HepG2 (cell line): Measurements from ENCODE around the gene ABCB6. TPM values are rescaled to one million over a fixed set of nuclear protein-coding genes. Genes with fewer than 3 reads are reported as not detected.

ENCODE experiments used
- ATAC-seq: fragments of 200-7000 bp; cut with Tn5 transposase; 3 replicates; pipeline ENCODE4 v1.9.1; 2020; ENCODE audit warnings: mild to moderate bottlenecking, moderate library complexity
- BruUV-seq: library from RNA; stranded (reverse); fragments of 400-500 nt; replicated peaks from 2 replicates; lab custom pipeline; 2021; lab: Mats Ljungman, UMichigan
- CTCF ChIA-PET: fragments of 300-600 bp; formaldehyde crosslinking; extraction: SDS; loops from one replicate; lab custom pipeline; 2021; ENCODE audit warnings: low total read pairs, inconsistent platforms, low intra/inter-chr PET ratio; lab: Yijun Ruan, JAX
- POLR2A ChIA-PET: fragments of 350-600 bp; sonication (Branson Sonifier 250); formaldehyde crosslinking; loops from one replicate; lab custom pipeline; 2020; ENCODE audit warnings: antibody characterized with exemption, inconsistent platforms; lab: Yijun Ruan, JAX
- DNase-seq: peaks from one replicate; pipeline ENCODE4 v3.0.0-alpha.2; 2015; ENCODE audit warnings: low spot score
- FAIRE-seq: peaks from 3 replicates; lab custom pipeline; 2011; peaks lifted over from hg19 to GRCh38; lab: Jason Lieb, UNC
- H2AFZ ChIP-seq: one replicate; pipeline ENCODE4 v1.6.1; 2011; ENCODE audit warnings: low read length, inconsistent platforms
- H3K27ac ChIP-seq: fragments of 300-600 bp; 3 replicates; pipeline ENCODE4 v1.8.0; 2011; ENCODE audit warnings: mixed run types, mild to moderate bottlenecking, mixed read lengths, low read length, inconsistent platforms; ENCODE audit not compliant: insufficient read depth; ENCODE audit errors: extremely low read length
- H3K27me3 ChIP-seq, 2 experiments: fragments of 200-600 bp in 1 of 2; 2 replicates in 1 of 2; 3 replicates in 1 of 2; pipeline versions ENCODE4 v1.6.0 to v1.8.0; 2011; ENCODE audit warnings: low read length in 2 of 2, mild to moderate bottlenecking in 2 of 2, moderate library complexity in 2 of 2, inconsistent platforms in 1 of 2; ENCODE audit not compliant: insufficient read depth in 2 of 2, control insufficient read depth in 1 of 2
- H3K36me3 ChIP-seq, 2 experiments: fragments of 200-600 bp in 1 of 2; replicated peaks in 1 of 2; 2 replicates in 1 of 2; 3 replicates in 1 of 2; pipeline versions ENCODE4 v1.5.1 to v1.8.0; 2011; ENCODE audit warnings: low read length in 2 of 2, inconsistent platforms in 1 of 2; ENCODE audit not compliant: insufficient read depth in 2 of 2, control insufficient read depth in 1 of 2
- H3K4me1 ChIP-seq: 2 replicates; pipeline ENCODE4 v1.5.1; 2012; ENCODE audit warnings: low read length, inconsistent platforms; ENCODE audit not compliant: insufficient read depth
- H3K4me2 ChIP-seq: 2 replicates; pipeline ENCODE4 v1.6.0; 2011; ENCODE audit warnings: low read depth, low read length, inconsistent platforms
- H3K4me3 ChIP-seq, 3 experiments: fragments of 200-600 bp in 1 of 3; sonication (generic), shearing (Covaris generic) in 1 of 3; replicated peaks in 1 of 3; 2 replicates each; pipeline ENCODE4 v1.5.1; 2011 to 2016; ENCODE audit warnings: low read length in 3 of 3, inconsistent platforms in 2 of 3, low read depth in 2 of 3, mild to moderate bottlenecking in 2 of 3, control low read depth in 1 of 3, mixed read lengths in 1 of 3; ENCODE audit not compliant: insufficient read depth in 1 of 3
- H3K79me2 ChIP-seq: one replicate; pipeline ENCODE4 v1.6.1; 2011; ENCODE audit warnings: low read length, inconsistent platforms; ENCODE audit not compliant: insufficient read depth
- H3K9ac ChIP-seq: 2 replicates; pipeline ENCODE4 v1.6.0; 2011; ENCODE audit warnings: mild to moderate bottlenecking, low read depth, low read length, inconsistent platforms; ENCODE audit not compliant: insufficient read depth
- H3K9me3 ChIP-seq: 2 replicates; pipeline ENCODE4 v1.5.1; 2012; ENCODE audit warnings: mild to moderate bottlenecking, low read length
- H4K20me1 ChIP-seq: 2 replicates; pipeline ENCODE4 v1.6.0; 2011; ENCODE audit warnings: inconsistent platforms, mild to moderate bottlenecking, low read length, moderate library complexity; ENCODE audit not compliant: insufficient read depth
- BRD4 ChIP-seq: sonication (generic); formaldehyde crosslinking; IDR thresholded peaks from 2 replicates; pipeline ENCODE4 v1.4.0; 2020; ENCODE audit warnings: missing genetic modification reagents
- DMAP1 ChIP-seq: IDR thresholded peaks from 2 replicates; pipeline ENCODE4 v1.6.1; 2016
- DR1 ChIP-seq: sonication (generic); formaldehyde crosslinking; IDR thresholded peaks from 2 replicates; pipeline ENCODE4 v1.8.0; 2021; ENCODE audit warnings: mild to moderate bottlenecking, missing genetic modification reagents, inconsistent platforms
- ERF ChIP-seq: IDR thresholded peaks from 2 replicates; pipeline ENCODE4 v1.6.1; 2018; ENCODE audit warnings: missing biosample characterization, missing genetic modification reagents
- HOXA7 ChIP-seq: sonication (generic); formaldehyde crosslinking; IDR thresholded peaks from 2 replicates; pipeline ENCODE4 v1.8.1; 2022; ENCODE audit warnings: mild to moderate bottlenecking, missing genetic modification reagents, moderate library complexity
- ISL2 ChIP-seq: sonication (generic); formaldehyde crosslinking; IDR thresholded peaks from 2 replicates; pipeline ENCODE4 v1.5.0; 2020; ENCODE audit warnings: missing genetic modification reagents
- PTBP1 ChIP-seq: fragments of 200-400 bp; formaldehyde crosslinking; IDR thresholded peaks from 2 replicates; pipeline ENCODE4 v1.6.1; 2018; ENCODE audit warnings: low read length, low read depth; ENCODE audit not compliant: poor library complexity, severe bottlenecking
- RCOR2 ChIP-seq: IDR thresholded peaks from 2 replicates; pipeline ENCODE4 v1.6.1; 2016; ENCODE audit warnings: missing biosample characterization, missing genetic modification reagents
- SALL2 ChIP-seq: sonication (generic); formaldehyde crosslinking; IDR thresholded peaks from 2 replicates; pipeline ENCODE4 v1.8.1; 2023; ENCODE audit warnings: mild to moderate bottlenecking, missing genetic modification reagents, inconsistent platforms
- SMAD9 ChIP-seq: sonication (generic); formaldehyde crosslinking; IDR thresholded peaks from 2 replicates; pipeline ENCODE4 v1.5.1; 2020; ENCODE audit warnings: mild to moderate bottlenecking, missing genetic modification reagents
- SP140L ChIP-seq: sonication (generic); formaldehyde crosslinking; IDR thresholded peaks from 2 replicates; pipeline ENCODE4 v1.4.0; 2020; ENCODE audit warnings: missing genetic modification reagents, borderline replicate concordance
- TSC22D2 ChIP-seq: sonication (generic); formaldehyde crosslinking; IDR thresholded peaks from 2 replicates; pipeline ENCODE4 v1.5.1; 2020; ENCODE audit warnings: missing genetic modification reagents, mild to moderate bottlenecking, borderline replicate concordance
- ZBTB39 ChIP-seq: sonication (generic); formaldehyde crosslinking; IDR thresholded peaks from 2 replicates; pipeline ENCODE4 v1.5.0; 2020; ENCODE audit warnings: missing genetic modification reagents
- ZBTB7A ChIP-seq: sonication (generic); formaldehyde crosslinking; IDR thresholded peaks from 2 replicates; pipeline ENCODE4 v1.8.0; 2022; ENCODE audit warnings: mild to moderate bottlenecking, missing genetic modification reagents
- ZMAT3 ChIP-seq: sonication (generic); formaldehyde crosslinking; conservative IDR thresholded peaks from 2 replicates; pipeline ENCODE4 v1.7.0; 2021; ENCODE audit warnings: missing genetic modification reagents
- ZNF121 ChIP-seq: sonication (generic); formaldehyde crosslinking; IDR thresholded peaks from 2 replicates; pipeline ENCODE4 v1.5.0; 2020; ENCODE audit warnings: mild to moderate bottlenecking, missing genetic modification reagents
- ZNF20 ChIP-seq: sonication (generic); formaldehyde crosslinking; IDR thresholded peaks from 2 replicates; pipeline ENCODE4 v1.4.0; 2020; ENCODE audit warnings: mild to moderate bottlenecking, moderate library complexity, missing genetic modification reagents
- ZNF326 ChIP-seq: sonication (generic); formaldehyde crosslinking; IDR thresholded peaks from 2 replicates; pipeline ENCODE4 v1.4.0; 2020; ENCODE audit warnings: missing genetic modification reagents, borderline replicate concordance
- ZNF432 ChIP-seq: sonication (generic); formaldehyde crosslinking; IDR thresholded peaks from 2 replicates; pipeline ENCODE4 v1.5.0; 2020; ENCODE audit warnings: missing genetic modification reagents, mild to moderate bottlenecking, borderline replicate concordance
- ZNF512B ChIP-seq: sonication (generic); formaldehyde crosslinking; IDR thresholded peaks from 2 replicates; pipeline ENCODE4 v1.5.1; 2020; ENCODE audit warnings: missing genetic modification reagents, mild to moderate bottlenecking, borderline replicate concordance
- WGBS: methylation state at CpG from one replicate; pipeline ENCODE4 v1.1.6; 2017; ENCODE audit warnings: low lambda C conversion rate; 5-methylcytosine and 5-hydroxymethylcytosine counted together
- in situ Hi-C: cut with HindIII; loops from 2 replicates; pipeline ENCODE4 v1.10.0; 2017; ENCODE audit warnings: low pct_unique_long_range_greater_than_20kb; ENCODE audit not compliant: extremely low pct_ligation_motif_present
- intact Hi-C: fragments of 100-400 bp; cut with micrococcal nuclease; formaldehyde crosslinking; loops from one replicate; pipeline ENCODE4 v1.10.0; 2022; ENCODE audit not compliant: unreplicated experiment
- polyA plus RNA-seq, 8 experiments: library from polyadenylated mRNA; depleted of rRNA in 3 of 8; stranded (reverse) in 7 of 8; unstranded in 1 of 8; fragments of >200 nt; fragmentation: Illumina TruSeq in 4 of 8; extraction: Trizol in 4 of 8; gene quantifications; 2 replicates each; pipeline versions ENCODE4 v1.2.1 to v1.2.3, GENCODE V29; 2011 to 2016; ENCODE audit warnings: low read depth in 4 of 8, missing spikeins in 1 of 8, mixed read lengths in 1 of 8; ENCODE audit not compliant: insufficient read depth in 1 of 8
- total RNA-seq, 5 experiments: library from RNA; depleted of rRNA; stranded (reverse); fragments of >200 nt; fragmentation: Illumina TruSeq; extraction: Trizol; gene quantifications; 2 replicates each; pipeline ENCODE4 v1.2.3, GENCODE V29; 2016; ENCODE audit warnings: low read depth in 1 of 5

ABCB6 gene
- total and polyA plus RNA-seq, 2 of the 13 experiments (the other 11 are each of a cell fraction or from before 2014, with no cell fraction given) = 91.1 to 137 TPM

- under 1% methylated on average over 69 of the region's 76 CpGs for WGBS
- no peaks in the 10 kb centered on the region for H4K20me1 ChIP-seq
- H3K4me2 ChIP-seq = peak within 1 kb of the TSS; percentile 100
- H3K27me3 ChIP-seq = no peaks in the 10 kb centered on the region; a peak in 1 of 5 replicates
- peaks cover 54% of the 10 kb centered on the region for H3K4me1 ChIP-seq
- peak within 1 kb of the TSS; percentile 95 for H3K27ac ChIP-seq
- ATAC-seq = peak; percentile 83
- H3K79me2 ChIP-seq = peaks cover 6% of the 10 kb centered on the region
- peak within 1 kb of the TSS; percentile 86 for H3K9ac ChIP-seq
- H3K36me3 ChIP-seq = peaks cover 9 to 22% of the 10 kb centered on the region in 2 experiments
- peak; percentile 28 for FAIRE-seq
- peak within 1 kb of the TSS; percentile 65 to 86 (median 74) for H3K4me3 ChIP-seq
- H2AFZ ChIP-seq = no peak within 1 kb of the TSS
- in situ Hi-C loops (loop anchor here (5.0 kb wide), 1 partner anchor 34 kb away; the partner anchor contains the start of gene SLC23A3), intact Hi-C loops (loop anchor here (1.0 kb wide), 2 partner anchors 14 to 23 kb away; partner anchors contain the start of genes ANKZF1 and ATG9A)
- no TSS peak for BruUV-seq
- peak; percentile 86 for DNase-seq
- ChIA-PET POLR2A (interaction anchor here (0.6 to 5.6 kb wide), 24 partner anchors 11 to 451 kb away, joined by 3 to 227 read pairs (median 7); partner anchors contain the start of genes ABCB6, ANKZF1, ATG9A and CNPPD1), CTCF (interaction anchor here (0.9 to 2.6 kb wide), 2 partner anchors 35 to 88 kb away, joined by 3 to 8 read pairs; no protein-coding TSS in a partner anchor)
- no peaks in the 10 kb centered on the region for H3K9me3 ChIP-seq
- 0 out of 2 replicates have a peak, but pooled peaks have one; percentile 15 for TF ChIP-seq ISL2
- TF ChIP-seq ZBTB7A (CRISPR knock-in tag) = no peak
- TF ChIP-seq ZNF432 (CRISPR knock-in tag) = no peak
- no peak for TF ChIP-seq RCOR2 (CRISPR knock-in tag)
- TF ChIP-seq BRD4 = peak; percentile 91
- TF ChIP-seq SMAD9 (CRISPR knock-in tag) = peak; percentile 42; the same call in 1 of the 2 replicates
- no peak for TF ChIP-seq ZNF20
- TF ChIP-seq ZMAT3 (CRISPR knock-in tag) = peak; percentile 89
- peak; percentile 80 for TF ChIP-seq SALL2 (CRISPR knock-in tag)
- TF ChIP-seq ZBTB39 (CRISPR knock-in tag) = no peak
- no peak for TF ChIP-seq DR1 (CRISPR knock-in tag)
- no peak for TF ChIP-seq HOXA7 (CRISPR knock-in tag)
- TF ChIP-seq ZNF121 (CRISPR knock-in tag) = peak; percentile 73
- peak; percentile 66; the same call in 1 of the 2 replicates for TF ChIP-seq SP140L (CRISPR knock-in tag)
- TF ChIP-seq ZNF326 (CRISPR knock-in tag) = 0 out of 2 replicates have a peak, but pooled peaks have one; percentile 71
- TF ChIP-seq TSC22D2 (CRISPR knock-in tag) = peak; percentile 71; the same call in 1 of the 2 replicates
- peak; percentile 34; the same call in 1 of the 2 replicates for TF ChIP-seq ZNF512B (CRISPR knock-in tag)
- peak; percentile 96 for TF ChIP-seq ERF (CRISPR knock-in tag)
- TF ChIP-seq DMAP1 = peak; percentile 62; the same call in 1 of the 2 replicates
- TF ChIP-seq PTBP1 = peak; percentile 87
Measured at GRCh38 chr2:219206328-219207133, 12.2 kb downstream of the ABCB6 start, which contains the start of gene ZFAND2B. ZFAND2B (plus strand) TSS chr2:219206782; CDS start chr2:219206988, 206 bp downstream.
